HepG2 (cell line): ENCODE measurements around the gene USP2. TPM values are rescaled to one million over a fixed set of nuclear protein-coding genes. Genes with fewer than 3 reads are reported as not detected.

Source experiments
- CBFB ChIP-seq: sonication (generic); formaldehyde crosslinking; IDR thresholded peaks from 2 replicates; pipeline ENCODE4 v1.4.0; 2020; ENCODE audit warnings: missing genetic modification reagents
- ERF ChIP-seq: IDR thresholded peaks from 2 replicates; pipeline ENCODE4 v1.6.1; 2018; ENCODE audit warnings: missing biosample characterization, missing genetic modification reagents
- FOXK1 ChIP-seq: sonication (generic); formaldehyde crosslinking; IDR thresholded peaks from 2 replicates; pipeline ENCODE4 v1.4.0; 2020; ENCODE audit warnings: low read depth, missing genetic modification reagents, borderline replicate concordance
- HDAC1 ChIP-seq: sonication (generic); formaldehyde crosslinking; IDR thresholded peaks from 2 replicates; pipeline ENCODE4 v1.5.1; 2020; ENCODE audit warnings: mild to moderate bottlenecking, missing genetic modification reagents
- IKZF1 ChIP-seq: fragments of 450-650 bp; IDR thresholded peaks from 2 replicates; pipeline ENCODE4 v1.7.1; 2016
- KLF11 ChIP-seq: IDR thresholded peaks from 2 replicates; pipeline ENCODE4 v1.6.1; 2016; ENCODE audit warnings: missing compliant biosample characterization
- KLF9 ChIP-seq: IDR thresholded peaks from 2 replicates; pipeline ENCODE4 v1.6.1; 2016; ENCODE audit warnings: low read depth
- MAFK ChIP-seq, 2 experiments: IDR thresholded peaks in 1 of 2; conservative IDR thresholded peaks in 1 of 2; 2 replicates each; pipeline ENCODE4 v1.6.1; 2011; ENCODE audit warnings: improper control_type of control experiment in 2 of 2, low read length in 2 of 2
- MEIS2 ChIP-seq: sonication (generic); formaldehyde crosslinking; IDR thresholded peaks from 2 replicates; pipeline ENCODE4 v1.9.0; 2021; ENCODE audit warnings: mild to moderate bottlenecking, missing genetic modification reagents
- MLLT10 ChIP-seq: sonication (generic); formaldehyde crosslinking; IDR thresholded peaks from 2 replicates; pipeline ENCODE4 v1.4.0; 2020; ENCODE audit warnings: missing genetic modification reagents
- NFE2 ChIP-seq: sonication (generic); formaldehyde crosslinking; IDR thresholded peaks from 2 replicates; pipeline ENCODE4 v1.4.0; 2020; ENCODE audit warnings: missing genetic modification reagents
- NR2F1 ChIP-seq, 2 experiments: fragments of 450-650 bp in 1 of 2; formaldehyde crosslinking in 1 of 2; IDR thresholded peaks; 2 replicates each; pipeline versions ENCODE4 v1.5.0 to v1.6.1; 2016 to 2020; ENCODE audit warnings: mild to moderate bottlenecking in 1 of 2, missing compliant biosample characterization in 1 of 2, missing genetic modification reagents in 1 of 2, moderate library complexity in 1 of 2
- RARA ChIP-seq: IDR thresholded peaks from 2 replicates; pipeline ENCODE4 v1.6.1; 2016; ENCODE audit warnings: missing genetic modification reagents, missing compliant biosample characterization
- RFX3 ChIP-seq: IDR thresholded peaks from 2 replicates; pipeline ENCODE4 v1.6.1; 2016; ENCODE audit warnings: missing biosample characterization, missing genetic modification reagents
- SAFB2 ChIP-seq: sonication (generic); formaldehyde crosslinking; IDR thresholded peaks from 2 replicates; pipeline ENCODE4 v1.5.1; 2020; ENCODE audit warnings: missing genetic modification reagents, low read depth, mild to moderate bottlenecking, borderline replicate concordance
- SETDB1 ChIP-seq: sonication (generic); formaldehyde crosslinking; IDR thresholded peaks from 2 replicates; pipeline ENCODE4 v1.5.1; 2020; ENCODE audit warnings: missing genetic modification reagents, mild to moderate bottlenecking, borderline replicate concordance
- ZNF441 ChIP-seq: sonication (generic); formaldehyde crosslinking; IDR thresholded peaks from 2 replicates; pipeline ENCODE4 v1.7.0; 2021; ENCODE audit warnings: missing genetic modification reagents, borderline replicate concordance
- ZNF598 ChIP-seq: sonication (generic); formaldehyde crosslinking; IDR thresholded peaks from 2 replicates; pipeline ENCODE4 v1.5.1; 2020; ENCODE audit warnings: mild to moderate bottlenecking, missing genetic modification reagents, borderline replicate concordance
- ZNF644 ChIP-seq: IDR thresholded peaks from 2 replicates; pipeline ENCODE4 v1.6.1; 2016; ENCODE audit warnings: low read depth
- ZNF747 ChIP-seq: sonication (generic); formaldehyde crosslinking; IDR thresholded peaks from 2 replicates; pipeline ENCODE4 v1.8.1; 2023; ENCODE audit warnings: missing genetic modification reagents, mild to moderate bottlenecking, borderline replicate concordance
- ZNF781 ChIP-seq: sonication (generic); formaldehyde crosslinking; IDR thresholded peaks from 2 replicates; pipeline ENCODE4 v1.5.1; 2020; ENCODE audit warnings: borderline replicate concordance, mild to moderate bottlenecking, missing genetic modification reagents; ENCODE audit errors: not compliant biosample characterization
- polyA plus RNA-seq, 8 experiments: library from polyadenylated mRNA; depleted of rRNA in 3 of 8; stranded (reverse) in 7 of 8; unstranded in 1 of 8; fragments of >200 nt; fragmentation: Illumina TruSeq in 4 of 8; extraction: Trizol in 4 of 8; gene quantifications; 2 replicates each; pipeline versions ENCODE4 v1.2.1 to v1.2.3, GENCODE V29; 2011 to 2016; ENCODE audit warnings: low read depth in 4 of 8, missing spikeins in 1 of 8, mixed read lengths in 1 of 8; ENCODE audit not compliant: insufficient read depth in 1 of 8
- total RNA-seq, 5 experiments: library from RNA; depleted of rRNA; stranded (reverse); fragments of >200 nt; fragmentation: Illumina TruSeq; extraction: Trizol; gene quantifications; 2 replicates each; pipeline ENCODE4 v1.2.3, GENCODE V29; 2016; ENCODE audit warnings: low read depth in 1 of 5
- TF ChIP-seq, protein P1 (sequence below): sonication (generic); formaldehyde crosslinking; IDR thresholded peaks from 2 replicates; pipeline ENCODE4 v1.8.1; 2023; ENCODE audit warnings: mild to moderate bottlenecking, inconsistent platforms, moderate library complexity, missing genetic modification reagents, borderline replicate concordance
- TF ChIP-seq, protein P2 (sequence below): IDR thresholded peaks from 2 replicates; pipeline ENCODE4 v1.4.0; 2020; ENCODE audit warnings: mild to moderate bottlenecking, missing genetic modification reagents
- TF ChIP-seq, protein P3 (sequence below): sonication (generic); formaldehyde crosslinking; conservative IDR thresholded peaks from 2 replicates; pipeline ENCODE4 v1.4.0; 2020; ENCODE audit warnings: missing genetic modification reagents

Gene USP2
- total and polyA plus RNA-seq, 2 of the 13 experiments (the other 11 are each of a cell fraction or from before 2014, with no cell fraction given), result 2.5 to 6.0 TPM

DNA sequence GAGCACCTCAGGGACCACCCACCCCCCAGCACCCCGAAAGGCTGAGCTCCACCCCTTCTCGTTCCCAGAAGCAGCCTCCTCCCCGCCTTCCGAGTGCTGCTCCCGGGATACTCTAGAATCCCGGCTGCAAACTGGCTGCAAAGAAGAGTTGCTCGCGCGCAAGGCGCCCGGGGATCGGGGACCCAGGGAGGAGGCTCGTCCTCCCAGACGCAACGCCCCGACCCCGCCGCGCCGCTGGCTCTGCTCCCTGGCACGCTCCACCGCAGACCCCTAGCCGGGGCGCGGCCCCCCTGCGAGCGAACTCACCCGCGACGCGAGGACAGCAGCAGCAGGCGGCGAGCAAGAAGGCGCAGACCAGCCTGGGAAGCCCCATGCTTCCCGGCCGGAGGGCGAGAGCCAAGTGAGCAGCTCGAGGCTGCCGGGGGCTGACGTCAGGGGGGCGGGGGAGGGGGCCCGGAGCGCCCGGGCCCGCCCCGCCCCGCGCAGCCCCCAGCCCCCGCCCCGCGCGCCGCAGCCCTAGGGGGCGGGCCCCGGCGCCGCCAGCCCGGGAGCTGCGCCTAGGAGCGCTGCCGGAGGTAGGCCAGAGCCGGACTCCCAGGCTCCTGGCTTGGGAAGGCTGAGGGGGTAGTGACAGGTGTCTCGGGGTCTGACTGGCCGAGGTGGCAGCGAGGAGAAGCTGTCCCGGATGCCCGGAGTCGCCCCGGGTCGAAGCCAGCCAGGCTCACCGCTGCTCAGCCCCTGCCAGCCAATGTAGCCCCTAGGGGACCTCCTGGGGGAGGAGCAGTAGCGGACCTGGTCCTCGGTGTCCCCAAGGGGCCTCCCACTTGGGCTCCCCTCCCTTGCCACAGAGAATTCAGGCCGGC is 64.5 kb downstream of the USP2 start, which contains the start of gene MCAM (continued):
- TF ChIP-seq ERF (no peak), ZNF747 (CRISPR knock-in tag) (peak; percentile 22; the same call in 1 of the 2 replicates), KLF9 (CRISPR knock-in tag) (no peak), ZNF598 (CRISPR knock-in tag) (no peak), KLF11 (CRISPR knock-in tag) (no peak), NFE2 (CRISPR knock-in tag) (no peak), ZNF781 (CRISPR knock-in tag) (no peak), SETDB1 (CRISPR knock-in tag) (no peak), NR2F1 (CRISPR knock-in tag; IDR thresholded peaks at IDR 0.05) (no peak), HDAC1 (CRISPR knock-in tag) (no peak), CBFB (CRISPR knock-in tag) (no peak), MAFK (conservative IDR thresholded peaks at IDR 0.05 in 1 of 2, IDR thresholded peaks at IDR 0.05 in 1 of 2; ENCODE audit: low read length in 2 of 2) (no peak), IKZF1 (no peak), MEIS2 (no peak), ZNF644 (no peak), RARA (CRISPR knock-in tag) (0 out of 2 replicates have a peak, but pooled peaks have one; percentile 11), FOXK1 (CRISPR knock-in tag) (no peak), SAFB2 (CRISPR knock-in tag) (no peak), RFX3 (no peak), MLLT10 (no peak), ZNF441 (CRISPR knock-in tag) (no peak)
- TF ChIP-seq, protein P1, sequence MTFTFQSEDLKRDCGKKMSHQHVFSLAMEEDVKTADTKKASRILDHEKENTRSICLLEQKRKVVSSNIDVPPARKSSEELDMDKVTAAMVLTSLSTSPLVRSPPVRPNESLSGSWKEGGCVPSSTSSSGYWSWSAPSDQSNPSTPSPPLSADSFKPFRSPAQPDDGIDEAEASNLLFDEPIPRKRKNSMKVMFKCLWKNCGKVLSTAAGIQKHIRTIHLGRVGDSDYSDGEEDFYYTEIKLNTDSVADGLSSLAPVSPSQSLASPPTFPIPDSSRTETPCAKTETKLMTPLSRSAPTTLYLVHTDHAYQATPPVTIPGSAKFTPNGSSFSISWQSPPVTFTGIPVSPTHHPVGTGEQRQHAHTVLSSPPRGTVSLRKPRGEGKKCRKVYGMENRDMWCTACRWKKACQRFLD (CRISPR knock-in tag), result no peak
- TF ChIP-seq, protein P2, sequence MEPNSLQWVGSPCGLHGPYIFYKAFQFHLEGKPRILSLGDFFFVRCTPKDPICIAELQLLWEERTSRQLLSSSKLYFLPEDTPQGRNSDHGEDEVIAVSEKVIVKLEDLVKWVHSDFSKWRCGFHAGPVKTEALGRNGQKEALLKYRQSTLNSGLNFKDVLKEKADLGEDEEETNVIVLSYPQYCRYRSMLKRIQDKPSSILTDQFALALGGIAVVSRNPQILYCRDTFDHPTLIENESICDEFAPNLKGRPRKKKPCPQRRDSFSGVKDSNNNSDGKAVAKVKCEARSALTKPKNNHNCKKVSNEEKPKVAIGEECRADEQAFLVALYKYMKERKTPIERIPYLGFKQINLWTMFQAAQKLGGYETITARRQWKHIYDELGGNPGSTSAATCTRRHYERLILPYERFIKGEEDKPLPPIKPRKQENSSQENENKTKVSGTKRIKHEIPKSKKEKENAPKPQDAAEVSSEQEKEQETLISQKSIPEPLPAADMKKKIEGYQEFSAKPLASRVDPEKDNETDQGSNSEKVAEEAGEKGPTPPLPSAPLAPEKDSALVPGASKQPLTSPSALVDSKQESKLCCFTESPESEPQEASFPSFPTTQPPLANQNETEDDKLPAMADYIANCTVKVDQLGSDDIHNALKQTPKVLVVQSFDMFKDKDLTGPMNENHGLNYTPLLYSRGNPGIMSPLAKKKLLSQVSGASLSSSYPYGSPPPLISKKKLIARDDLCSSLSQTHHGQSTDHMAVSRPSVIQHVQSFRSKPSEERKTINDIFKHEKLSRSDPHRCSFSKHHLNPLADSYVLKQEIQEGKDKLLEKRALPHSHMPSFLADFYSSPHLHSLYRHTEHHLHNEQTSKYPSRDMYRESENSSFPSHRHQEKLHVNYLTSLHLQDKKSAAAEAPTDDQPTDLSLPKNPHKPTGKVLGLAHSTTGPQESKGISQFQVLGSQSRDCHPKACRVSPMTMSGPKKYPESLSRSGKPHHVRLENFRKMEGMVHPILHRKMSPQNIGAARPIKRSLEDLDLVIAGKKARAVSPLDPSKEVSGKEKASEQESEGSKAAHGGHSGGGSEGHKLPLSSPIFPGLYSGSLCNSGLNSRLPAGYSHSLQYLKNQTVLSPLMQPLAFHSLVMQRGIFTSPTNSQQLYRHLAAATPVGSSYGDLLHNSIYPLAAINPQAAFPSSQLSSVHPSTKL (CRISPR knock-in tag), result 0 out of 2 replicates have a peak, but pooled peaks have one; percentile 19
- TF ChIP-seq, protein P3, sequence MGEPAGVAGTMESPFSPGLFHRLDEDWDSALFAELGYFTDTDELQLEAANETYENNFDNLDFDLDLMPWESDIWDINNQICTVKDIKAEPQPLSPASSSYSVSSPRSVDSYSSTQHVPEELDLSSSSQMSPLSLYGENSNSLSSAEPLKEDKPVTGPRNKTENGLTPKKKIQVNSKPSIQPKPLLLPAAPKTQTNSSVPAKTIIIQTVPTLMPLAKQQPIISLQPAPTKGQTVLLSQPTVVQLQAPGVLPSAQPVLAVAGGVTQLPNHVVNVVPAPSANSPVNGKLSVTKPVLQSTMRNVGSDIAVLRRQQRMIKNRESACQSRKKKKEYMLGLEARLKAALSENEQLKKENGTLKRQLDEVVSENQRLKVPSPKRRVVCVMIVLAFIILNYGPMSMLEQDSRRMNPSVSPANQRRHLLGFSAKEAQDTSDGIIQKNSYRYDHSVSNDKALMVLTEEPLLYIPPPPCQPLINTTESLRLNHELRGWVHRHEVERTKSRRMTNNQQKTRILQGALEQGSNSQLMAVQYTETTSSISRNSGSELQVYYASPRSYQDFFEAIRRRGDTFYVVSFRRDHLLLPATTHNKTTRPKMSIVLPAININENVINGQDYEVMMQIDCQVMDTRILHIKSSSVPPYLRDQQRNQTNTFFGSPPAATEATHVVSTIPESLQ (CRISPR knock-in tag), result no peak
